ENCODE measurements around the gene NR3C2. TPM values are rescaled to one million over a fixed set of nuclear protein-coding genes. Genes with fewer than 3 reads are reported as not detected.

Gene NR3C2
- total and polyA plus RNA-seq, 4 donors = 2.0 to 11.5 (median 3.2) TPM

- Histone ChIP-seq H3K27me3 (ENCODE audit: control insufficient read depth in 4 of 4, insufficient read depth in 4 of 4, low read length in 3 of 4) (no peaks in the 10 kb centered on the region), H3K4me1 (ENCODE audit: control insufficient read depth in 4 of 4, insufficient read depth in 4 of 4, low read length in 3 of 4) (no peaks in the 10 kb centered on the region), H3K4me3 (ENCODE audit: low read depth in 1 of 3, low read length in 3 of 3) (no peak overlapping the region), H3K9me3 (ENCODE audit: control insufficient read depth in 4 of 4, low read length in 3 of 4) (peaks cover 0 to 5% (median under 1%) of the 10 kb centered on the region in 4 donors), H3K36me3 (ENCODE audit: control insufficient read depth in 4 of 4, insufficient read depth in 3 of 4, low read depth in 1 of 4, low read length in 3 of 4) (peaks cover 3 to 37% (median 17%) of the 10 kb centered on the region in 4 donors), H3K27ac (ENCODE audit: low read depth in 1 of 2, low read length in 2 of 2) (no peak overlapping the region), H3K9ac (ENCODE audit: low read depth in 1 of 2, low read length in 2 of 2) (no peak overlapping the region)
- TF ChIP-seq NR2F2 (IDR thresholded peaks at IDR 0.05) (no peak), MAX (IDR thresholded peaks at IDR 0.05) (no peak), RXRA (IDR thresholded peaks at IDR 0.05) (no peak), ATF3 (IDR thresholded peaks at IDR 0.05) (no peak), FOXA2 (IDR thresholded peaks at IDR 0.05) (no peak), FOXA1 (IDR thresholded peaks at IDR 0.05) (no peak), RAD21 (IDR thresholded peaks at IDR 0.05) (no peak), HNF4A (conservative IDR thresholded peaks at IDR 0.05) (no peak), REST (IDR thresholded peaks at IDR 0.05) (no peak), HNF4G (IDR thresholded peaks at IDR 0.05) (no peak), EGR1 (IDR thresholded peaks at IDR 0.05; ENCODE audit: low read depth in 2 of 2) (no peak), CTCF (IDR thresholded peaks at IDR 0.05; ENCODE audit: low read depth, low read length, missing input control) (no peak), JUND (IDR thresholded peaks at IDR 0.05) (no peak), YY1 (IDR thresholded peaks at IDR 0.05) (no peak)
- no peak for DNase-seq (ENCODE audit: low spot score)
- 95% methylated on average over 7 of the region's 7 CpGs for WGBS
Measured at GRCh38 chr4:148079961-148080360, 362.3 kb downstream of the NR3C2 start.

- Histone ChIP-seq H3K27me3 (ENCODE audit: control insufficient read depth in 4 of 4, insufficient read depth in 4 of 4, low read length in 3 of 4) (no peaks in the 10 kb centered on the region), H3K9ac (ENCODE audit: low read depth in 1 of 2, low read length in 2 of 2) (no peak overlapping the region), H3K27ac (ENCODE audit: low read depth in 1 of 2, low read length in 2 of 2) (no peak overlapping the region), H3K4me3 (ENCODE audit: low read depth in 1 of 3, low read length in 3 of 3) (no peak overlapping the region), H3K9me3 (ENCODE audit: control insufficient read depth in 4 of 4, low read length in 3 of 4) (peaks cover 0 to 7% (median 2%) of the 10 kb centered on the region in 4 donors), H3K4me1 (ENCODE audit: control insufficient read depth in 4 of 4, insufficient read depth in 4 of 4, low read length in 3 of 4) (no peaks in the 10 kb centered on the region), H3K36me3 (ENCODE audit: control insufficient read depth in 4 of 4, insufficient read depth in 3 of 4, low read depth in 1 of 4, low read length in 3 of 4) (peaks cover 3 to 37% (median 17%) of the 10 kb centered on the region in 4 donors)
- DNase-seq (ENCODE audit: low spot score) = no peak
- no peak for TF ChIP-seq YY1 (IDR thresholded peaks at IDR 0.05)
- no peak for TF ChIP-seq ATF3 (IDR thresholded peaks at IDR 0.05)
- TF ChIP-seq GABPA (IDR thresholded peaks at IDR 0.05 in 1 of 2, conservative IDR thresholded peaks at IDR 0.05 in 1 of 2) = no peak
- no peak for TF ChIP-seq HNF4G (IDR thresholded peaks at IDR 0.05)
- no peak for TF ChIP-seq JUND (IDR thresholded peaks at IDR 0.05)
- TF ChIP-seq RAD21 (IDR thresholded peaks at IDR 0.05) = no peak
- TF ChIP-seq TAF1 (conservative IDR thresholded peaks at IDR 0.05) = no peak
- TF ChIP-seq CTCF (IDR thresholded peaks at IDR 0.05; ENCODE audit: low read depth, low read length, missing input control) = no peak
- no peak for TF ChIP-seq SP1 (IDR thresholded peaks at IDR 0.05)
- 95% methylated on average over 2 of the region's 2 CpGs for WGBS
Measured at GRCh38 chr4:148078061-148078460, 364.2 kb downstream of the NR3C2 start.
